GM18499 (cell line): ENCODE results near the gene VCP.
A peak's percentile ranks its signal among the peaks of the same experiment; 100 is the strongest.

Experiments
- ATAC-seq: cut with Tn5 transposase; IDR thresholded peaks from one replicate; pipeline ENCODE4 v1.9.1; 2021; ENCODE audit warnings: moderate number of reproducible peaks; ENCODE audit not compliant: insufficient read depth, unreplicated experiment

Gene VCP

GRCh38 chr9:35104586-35104985 is 32.2 kb upstream of the VCP start:
- no peak for ATAC-seq

- ATAC-seq: no peak
Measured at GRCh38 chr9:35103660-35104191, 31.3 kb upstream of the VCP start.

- ATAC-seq: peak; percentile 79
Measured at GRCh38 chr9:35102769-35103659, 30.6 kb upstream of the VCP start, which contains the start of gene STOML2. STOML2 (minus strand) TSS chr9:35103131; CDS start chr9:35103094, 37 bp downstream.

- ATAC-seq: no peak
Measured at GRCh38 chr9:35102465-35102768, 30.0 kb upstream of the VCP start.

GRCh38 chr9:35097573-35097972 is 25.1 kb upstream of the VCP start:
- no peak for ATAC-seq

GRCh38 chr9:35096035-35096849 is 23.8 kb upstream of the VCP start, which contains the start of gene PIGO:
PIGO (minus strand) TSS chr9:35096591; CDS start chr9:35095565, 1,026 bp downstream.
- no peak for ATAC-seq

- no peak for ATAC-seq
Measured at GRCh38 chr9:35091536-35091935, 19.1 kb upstream of the VCP start.

GRCh38 chr9:35089434-35089833 is 17.0 kb upstream of the VCP start:
- no peak for ATAC-seq

GRCh38 chr9:35085078-35085477 is 12.7 kb upstream of the VCP start:
- no peak for ATAC-seq

- ATAC-seq: peak; percentile 75
Measured at GRCh38 chr9:35079426-35080341, 7.3 kb upstream of the VCP start, which contains the start of gene FANCG. FANCG (minus strand) TSS chr9:35079942; CDS start chr9:35079524, 418 bp downstream.

GRCh38 chr9:35079041-35079425 is 6.6 kb upstream of the VCP start:
- no peak for ATAC-seq

- no peak for ATAC-seq
Measured at GRCh38 chr9:35078066-35078465, 5.6 kb upstream of the VCP start.

- ATAC-seq: no peak
Measured at GRCh38 chr9:35076848-35077247, 4.4 kb upstream of the VCP start.

GRCh38 chr9:35075358-35075757 is 2.9 kb upstream of the VCP start:
- ATAC-seq: no peak

- ATAC-seq: no peak
Measured at GRCh38 chr9:35074791-35075190, 2.4 kb upstream of the VCP start.

GRCh38 chr9:35074141-35074540 is 1.7 kb upstream of the VCP start:
- no peak for ATAC-seq

GRCh38 chr9:35073279-35073612 is 821 bp upstream of the VCP start:
- ATAC-seq: no peak

GRCh38 chr9:35071814-35072460 is 488 bp downstream of the VCP start:
- ATAC-seq: peak; percentile 28
